Tibial nerve (tissue), 3 donors: Measurements from ENCODE around the gene MYO18B.

ENCODE experiments used
- POLR2A ChIP-seq, 2 donors: fragments of 450-650 bp; IDR thresholded peaks; one replicate each; pipeline ENCODE4 v1.6.1; 2017; ENCODE audit warnings: antibody characterized with exemption in 2 of 2, mild to moderate bottlenecking in 2 of 2, moderate library complexity in 2 of 2
- TF ChIP-seq, protein P1 (sequence below), 5 experiments: fragments of 200-600 bp in 3 of 5; fragments of 450-650 bp in 2 of 5; sonication (generic) in 3 of 5; IDR thresholded peaks; one replicate each; pipeline ENCODE4 v1.5.1; 2016 to 2019; ENCODE audit warnings: antibody characterized with exemption in 5 of 5, mild to moderate bottlenecking in 3 of 5, moderate library complexity in 2 of 5

- TF ChIP-seq, protein P1, sequence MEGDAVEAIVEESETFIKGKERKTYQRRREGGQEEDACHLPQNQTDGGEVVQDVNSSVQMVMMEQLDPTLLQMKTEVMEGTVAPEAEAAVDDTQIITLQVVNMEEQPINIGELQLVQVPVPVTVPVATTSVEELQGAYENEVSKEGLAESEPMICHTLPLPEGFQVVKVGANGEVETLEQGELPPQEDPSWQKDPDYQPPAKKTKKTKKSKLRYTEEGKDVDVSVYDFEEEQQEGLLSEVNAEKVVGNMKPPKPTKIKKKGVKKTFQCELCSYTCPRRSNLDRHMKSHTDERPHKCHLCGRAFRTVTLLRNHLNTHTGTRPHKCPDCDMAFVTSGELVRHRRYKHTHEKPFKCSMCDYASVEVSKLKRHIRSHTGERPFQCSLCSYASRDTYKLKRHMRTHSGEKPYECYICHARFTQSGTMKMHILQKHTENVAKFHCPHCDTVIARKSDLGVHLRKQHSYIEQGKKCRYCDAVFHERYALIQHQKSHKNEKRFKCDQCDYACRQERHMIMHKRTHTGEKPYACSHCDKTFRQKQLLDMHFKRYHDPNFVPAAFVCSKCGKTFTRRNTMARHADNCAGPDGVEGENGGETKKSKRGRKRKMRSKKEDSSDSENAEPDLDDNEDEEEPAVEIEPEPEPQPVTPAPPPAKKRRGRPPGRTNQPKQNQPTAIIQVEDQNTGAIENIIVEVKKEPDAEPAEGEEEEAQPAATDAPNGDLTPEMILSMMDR (IDR thresholded peaks at IDR 0.05), result no peak
- TF ChIP-seq POLR2A (IDR thresholded peaks at IDR 0.05), result no peak
Measured at GRCh38 chr22:25930788-25931310, 188.9 kb downstream of the MYO18B start.
